H4 (cell line): Measurements from ENCODE around the gene CACNG7. TPM values are rescaled to one million over a fixed set of nuclear protein-coding genes. Genes with fewer than 3 reads are reported as not detected.
A peak's percentile ranks its signal among the peaks of the same experiment; 100 is the strongest.

ENCODE experiments used
- DNase-seq: peaks from one replicate; pipeline ENCODE4 v3.0.0-alpha.2; 2015; ENCODE audit warnings: low spot score
- total RNA-seq: library from RNA; depleted of rRNA; stranded (reverse); fragments of >200 nt; shearing (Covaris generic); gene quantifications from 2 replicates; pipeline ENCODE4 v1.2.3, GENCODE V29; 2014; rRNA removed

CACNG7 gene
- total RNA-seq, 1 experiment from 2014 or later = not detected

GRCh38 chr19:53983457-53984289 lies 74.6 kb downstream of the CACNG7 start:
- DNase-seq = no peak

GRCh38 chr19:53985863-53986262 lies 76.8 kb downstream of the CACNG7 start:
- no peak for DNase-seq

DNA sequence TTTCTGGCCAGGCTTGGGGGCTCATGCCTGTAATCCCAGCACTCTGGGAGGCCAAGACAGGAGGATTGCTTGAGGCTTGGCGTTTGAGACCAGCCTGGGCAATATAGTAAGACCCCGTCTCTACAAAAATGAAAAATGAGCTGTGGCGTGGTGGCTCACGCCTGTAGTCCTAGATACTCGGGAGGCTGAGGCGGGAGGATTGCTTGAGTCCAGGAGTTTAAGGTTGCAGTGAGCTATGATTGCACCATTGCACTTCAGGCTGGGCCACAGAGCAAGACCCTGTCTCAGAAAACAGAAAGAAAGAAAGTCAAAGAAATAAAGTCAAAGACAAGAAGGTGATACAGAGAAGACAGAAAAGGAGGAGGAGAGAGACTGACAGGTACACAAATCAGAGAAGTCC lies 79.9 kb downstream of the CACNG7 start:
- DNase-seq = no peak

- peak; percentile 25 for DNase-seq
Measured at GRCh38 chr19:53989600-53990533, 80.8 kb downstream of the CACNG7 start.

GRCh38 chr19:53991224-53992113 lies 82.4 kb downstream of the CACNG7 start, which contains the start of gene CACNG6:
Gene CACNG6 (plus strand): TSS chr19:53991637. CDS start chr19:53992878, 1,241 bp downstream.
- peak; percentile 55 for DNase-seq

GRCh38 chr19:53992211-53992610 lies 83.1 kb downstream of the CACNG7 start:
- no peak for DNase-seq

DNA sequence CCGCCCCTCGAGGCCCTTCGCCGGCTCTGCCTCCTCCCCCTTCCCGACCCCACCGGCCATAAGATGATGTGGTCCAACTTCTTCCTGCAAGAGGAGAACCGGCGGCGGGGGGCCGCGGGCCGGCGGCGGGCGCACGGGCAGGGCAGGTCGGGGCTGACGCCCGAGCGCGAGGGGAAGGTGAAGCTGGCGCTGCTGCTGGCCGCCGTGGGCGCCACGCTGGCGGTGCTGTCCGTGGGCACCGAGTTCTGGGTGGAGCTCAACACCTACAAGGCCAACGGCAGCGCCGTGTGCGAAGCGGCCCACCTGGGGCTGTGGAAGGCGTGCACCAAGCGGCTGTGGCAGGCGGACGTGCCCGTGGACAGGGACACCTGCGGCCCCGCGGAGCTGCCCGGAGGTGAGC lies 83.7 kb downstream of the CACNG7 start:
- DNase-seq = no peak

- no peak for DNase-seq
Measured at GRCh38 chr19:53993448-53993847, 84.4 kb downstream of the CACNG7 start.

Other genes with a start within 250 kb of the CACNG7 start
- 0.31 and 0.37 TPM in 2 replicates for gene NLRP12, start 85.0 kb upstream of the CACNG7 start, total RNA-seq
- 4.8 and 17.3 TPM in 2 replicates for gene MYADM, start 41.4 kb upstream of the CACNG7 start, total RNA-seq
- gene PRKCG, start 27.1 kb upstream of the CACNG7 start, total RNA-seq = not detected in 2 replicates
- 0.04 and 0.14 TPM in 2 replicates for gene CACNG8, start 53.7 kb downstream of the CACNG7 start, total RNA-seq
- 0.46 and 1.4 TPM in 2 replicates for gene CACNG6, start 82.4 kb downstream of the CACNG7 start, total RNA-seq
- gene VSTM1, start 154.6 kb downstream of the CACNG7 start, total RNA-seq = not detected in 2 replicates
- gene TARM1, start 172.1 kb downstream of the CACNG7 start, total RNA-seq = not detected in 2 replicates
- 0.06 and 2.2 TPM in 2 replicates for gene OSCAR, start 191.5 kb downstream of the CACNG7 start, total RNA-seq
- 38.8 and 45.2 TPM in 2 replicates for gene NDUFA3, start 193.6 kb downstream of the CACNG7 start, total RNA-seq
- gene TFPT, start 206.4 kb downstream of the CACNG7 start, total RNA-seq = 37.5 and 47.8 TPM in 2 replicates
- gene PRPF31, start 206.5 kb downstream of the CACNG7 start, total RNA-seq = 106 and 131 TPM in 2 replicates
- gene CNOT3, start 228.5 kb downstream of the CACNG7 start, total RNA-seq = 18.6 and 27.5 TPM in 2 replicates